ENCODE measurements around the gene ZNRF3. TPM values are rescaled to one million over a fixed set of nuclear protein-coding genes. Genes with fewer than 3 reads are reported as not detected.

The ZNRF3 gene
- polyA plus RNA-seq, 3 donors from 2014 or later, result 0.06 to 0.28 (median 0.18) TPM

DNA sequence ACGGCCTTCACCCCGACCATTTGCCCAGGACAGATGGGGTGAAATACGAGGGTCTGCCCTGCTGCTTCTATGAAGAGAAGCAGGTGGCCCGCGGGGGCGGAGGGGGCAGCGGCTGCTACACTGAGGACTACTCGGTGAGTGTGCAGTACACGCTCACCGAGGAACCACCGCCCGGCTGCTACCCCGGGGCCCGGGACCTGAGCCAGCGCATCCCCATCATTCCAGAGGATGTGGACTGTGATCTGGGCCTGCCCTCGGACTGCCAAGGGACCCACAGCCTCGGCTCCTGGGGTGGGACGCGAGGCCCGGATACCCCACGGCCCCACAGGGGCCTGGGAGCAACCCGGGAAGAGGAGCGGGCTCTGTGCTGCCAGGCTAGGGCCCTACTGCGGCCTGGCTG lies 167.1 kb downstream of the ZNRF3 start:
- Mint-ChIP-seq H3K4me1 (no peaks in the 10 kb centered on the region), H3K27ac (no peak overlapping the region), H3K4me3 (no peak overlapping the region), H3K9me3 (no peaks in the 10 kb centered on the region), H3K36me3 (peaks cover 0 to 7% (median 2%) of the 10 kb centered on the region in 3 donors), H3K27me3 (ENCODE audit: low read depth in 3 of 3) (peaks cover 0 to 2% (median 2%) of the 10 kb centered on the region in 3 donors)
- no peak for DNase-seq

DNA sequence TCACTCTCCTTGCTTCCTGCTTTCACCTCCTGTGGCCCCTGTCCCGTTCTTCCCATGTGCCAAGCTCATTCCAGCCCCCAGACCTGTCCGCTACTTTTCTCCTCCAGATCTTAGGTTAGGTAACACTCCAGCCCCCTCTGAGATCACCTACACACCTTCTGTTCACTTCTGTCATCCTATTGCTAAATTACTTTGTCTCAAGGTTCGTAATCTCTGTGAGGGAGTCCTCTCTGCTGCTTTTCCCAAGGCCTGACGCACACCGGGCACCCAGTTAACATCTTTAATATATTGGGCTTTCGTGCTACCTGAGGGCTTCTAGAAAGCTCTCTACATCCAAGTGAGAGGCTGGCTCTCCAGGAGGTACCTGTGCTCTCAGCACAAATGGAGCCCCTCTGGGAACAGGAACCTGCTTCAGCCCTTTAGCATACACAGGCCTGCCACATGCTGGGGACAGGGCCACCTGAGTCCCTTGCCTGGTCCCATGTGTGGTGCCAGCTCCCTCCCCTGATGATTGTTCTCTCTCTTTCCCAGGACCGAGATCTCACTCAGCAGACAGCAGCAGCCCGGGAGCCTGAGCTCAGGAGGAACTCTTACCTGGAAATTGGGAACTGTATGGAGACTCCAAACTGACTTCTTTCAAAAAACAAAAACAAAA lies 169.8 kb downstream of the ZNRF3 start:
- Mint-ChIP-seq H3K4me3 (no peak overlapping the region), H3K4me1 (no peaks in the 10 kb centered on the region), H3K9me3 (no peaks in the 10 kb centered on the region), H3K27me3 (ENCODE audit: low read depth in 3 of 3) (peaks cover 2 to 4% (median 3%) of the 10 kb centered on the region in 3 donors), H3K27ac (no peak overlapping the region), H3K36me3 (peaks cover 0 to 7% (median 2%) of the 10 kb centered on the region in 3 donors)
- no peak for DNase-seq

DNA sequence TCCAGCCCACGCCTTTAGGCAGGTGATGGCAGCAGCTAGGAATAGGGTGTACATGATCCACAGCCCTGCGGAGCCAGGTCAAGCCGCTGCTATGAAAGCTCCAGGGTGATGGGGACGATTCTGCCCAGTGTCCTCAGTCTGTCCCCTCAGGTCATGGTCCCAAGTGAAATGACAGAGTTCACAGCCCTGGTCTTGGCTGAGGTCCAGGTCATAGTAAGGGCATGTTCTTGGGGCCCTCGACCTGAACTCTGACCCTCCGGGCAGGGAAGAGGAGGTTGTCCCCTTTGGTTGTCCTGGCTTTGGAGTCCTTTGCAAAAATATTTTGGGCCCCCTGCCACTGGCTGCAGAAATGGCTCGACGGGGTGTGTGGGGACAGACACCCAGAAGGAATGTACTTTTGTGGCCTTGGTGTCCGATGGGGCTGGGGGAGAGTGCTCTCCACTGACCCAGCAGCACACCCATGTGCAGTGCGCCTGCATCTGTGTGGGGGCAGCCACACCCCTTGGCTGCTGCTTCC lies 170.9 kb downstream of the ZNRF3 start:
- Mint-ChIP-seq H3K27ac (no peak overlapping the region), H3K27me3 (ENCODE audit: low read depth in 3 of 3) (peaks cover 2 to 5% (median 4%) of the 10 kb centered on the region in 3 donors), H3K4me1 (no peaks in the 10 kb centered on the region), H3K4me3 (no peak overlapping the region), H3K9me3 (no peaks in the 10 kb centered on the region), H3K36me3 (peaks cover 0 to 7% (median 2%) of the 10 kb centered on the region in 3 donors)
- no peak for DNase-seq

DNA sequence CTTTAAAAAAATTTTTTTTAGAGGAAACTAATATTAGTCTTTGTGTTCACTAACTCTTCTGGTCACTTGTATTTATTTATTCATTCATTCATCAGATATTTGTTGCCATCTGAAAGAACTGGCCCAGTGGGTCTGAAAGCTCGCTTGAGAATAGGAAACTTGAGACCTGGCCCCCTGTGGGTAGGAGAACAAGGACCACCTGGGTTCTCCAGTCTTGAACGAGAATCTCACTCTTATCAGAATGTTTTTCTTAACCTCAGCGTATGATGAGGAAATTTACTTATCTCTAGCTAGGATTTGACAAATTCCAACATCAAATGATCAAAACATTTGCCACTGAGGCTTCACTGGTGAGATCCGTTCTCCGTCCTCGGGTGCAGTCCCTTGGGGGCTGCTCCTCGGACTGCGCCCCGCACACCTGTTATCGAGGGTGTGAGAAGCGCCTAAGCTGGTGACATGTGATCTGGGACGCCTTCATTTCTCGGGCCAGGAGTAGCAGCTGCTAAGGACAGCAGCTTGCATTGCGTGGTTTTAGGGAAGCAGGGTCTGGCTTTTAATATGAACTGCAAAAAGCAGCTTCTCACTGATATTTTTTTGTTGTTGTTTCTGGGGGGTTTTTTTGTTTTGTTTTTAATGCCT lies 171.9 kb downstream of the ZNRF3 start:
- no peaks in the 10 kb centered on the region for H3K4me1 Mint-ChIP-seq
- H3K4me3 Mint-ChIP-seq, result no peak overlapping the region
- no peak overlapping the region for H3K27ac Mint-ChIP-seq
- H3K27me3 Mint-ChIP-seq (ENCODE audit: low read depth in 3 of 3), result peaks cover 2 to 5% (median 4%) of the 10 kb centered on the region in 3 donors
- DNase-seq, result no peak
- peaks cover 0 to 7% (median 2%) of the 10 kb centered on the region in 3 donors for H3K36me3 Mint-ChIP-seq
- no peaks in the 10 kb centered on the region for H3K9me3 Mint-ChIP-seq

DNA sequence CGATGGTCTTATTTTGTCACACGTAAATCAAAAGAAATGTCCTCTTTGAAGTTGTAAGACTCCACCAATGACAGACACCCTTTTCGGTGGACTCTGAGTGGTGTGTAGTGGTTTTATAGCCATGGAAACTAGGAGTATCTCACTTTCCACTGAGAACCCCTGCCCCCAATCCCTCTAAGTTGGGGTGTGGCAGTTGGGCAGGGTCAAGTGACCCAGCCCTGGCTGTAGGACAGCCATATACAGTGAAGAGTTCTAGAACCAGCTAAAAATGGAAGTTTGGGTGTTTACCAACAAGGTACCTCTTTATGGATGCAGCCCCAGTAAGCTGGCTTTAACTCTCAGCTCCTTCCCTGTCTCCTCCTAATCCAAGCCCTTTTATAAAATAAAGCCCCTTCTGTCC lies 173.1 kb downstream of the ZNRF3 start:
- peaks cover 0 to 7% (median 2%) of the 10 kb centered on the region in 3 donors for H3K36me3 Mint-ChIP-seq
- H3K9me3 Mint-ChIP-seq, result no peaks in the 10 kb centered on the region
- peaks cover 2 to 12% (median 7%) of the 10 kb centered on the region in 3 donors for H3K27me3 Mint-ChIP-seq (ENCODE audit: low read depth in 3 of 3)
- no peak overlapping the region for H3K4me3 Mint-ChIP-seq
- no peaks in the 10 kb centered on the region for H3K4me1 Mint-ChIP-seq
- no peak for DNase-seq
- no peak overlapping the region for H3K27ac Mint-ChIP-seq

DNA sequence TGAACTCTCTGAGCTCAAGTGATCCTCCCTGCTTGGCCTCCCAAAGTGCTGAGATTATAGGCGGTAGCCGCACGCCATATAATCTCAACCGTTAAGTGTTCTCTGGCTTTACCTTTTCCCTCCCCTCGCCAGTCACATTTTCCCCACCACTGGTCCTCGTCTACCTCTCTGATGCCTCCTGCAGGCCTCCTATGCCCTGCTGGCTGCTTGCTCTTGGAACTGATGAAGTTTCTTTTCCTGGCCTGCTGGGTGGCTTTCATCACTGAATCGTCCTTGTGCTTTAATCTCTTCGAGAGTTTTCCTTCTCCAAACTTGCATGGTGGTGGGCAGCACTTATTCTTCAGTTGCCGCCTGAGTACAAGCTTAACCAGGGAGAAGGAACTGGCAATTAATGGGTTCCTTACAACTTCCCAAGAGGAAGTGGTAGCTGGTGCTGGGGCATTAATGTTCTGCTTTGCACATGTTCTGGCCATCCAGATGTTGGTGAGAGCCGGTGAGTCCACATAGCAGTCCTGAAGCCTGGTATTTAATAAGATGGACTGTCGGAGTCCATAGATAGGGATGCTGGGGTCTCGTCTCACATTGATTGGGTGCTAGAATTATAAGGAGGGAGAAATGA lies 177.0 kb downstream of the ZNRF3 start:
- Mint-ChIP-seq H3K36me3 (no peaks in the 10 kb centered on the region), H3K4me1 (no peaks in the 10 kb centered on the region), H3K27me3 (ENCODE audit: low read depth in 3 of 3) (peaks cover 2 to 23% (median 8%) of the 10 kb centered on the region in 3 donors), H3K9me3 (no peaks in the 10 kb centered on the region), H3K27ac (no peak overlapping the region), H3K4me3 (no peak overlapping the region)
- DNase-seq, result no peak

DNA sequence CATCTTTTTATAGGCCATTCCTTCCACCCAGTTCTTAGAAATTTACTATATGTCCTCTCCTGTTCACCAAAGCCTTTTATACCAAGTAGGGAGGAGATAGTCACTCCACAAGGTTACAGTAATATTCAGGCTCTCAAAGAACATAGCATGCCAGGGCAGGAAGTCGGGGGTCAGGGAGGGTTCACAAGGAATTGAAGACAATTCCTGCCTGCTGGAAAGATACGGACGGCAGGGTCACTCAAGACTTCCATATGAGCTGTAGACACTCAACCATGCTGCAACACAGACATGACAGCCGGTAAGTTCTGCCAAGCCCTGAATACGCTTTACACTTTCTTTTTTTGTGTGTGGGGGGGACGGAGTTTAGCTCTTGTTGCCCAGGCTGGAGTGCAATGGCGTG lies 177.6 kb downstream of the ZNRF3 start:
- Mint-ChIP-seq H3K27me3 (ENCODE audit: low read depth in 3 of 3) (peaks cover 2 to 25% (median 8%) of the 10 kb centered on the region in 3 donors), H3K36me3 (no peaks in the 10 kb centered on the region), H3K9me3 (no peaks in the 10 kb centered on the region), H3K4me1 (peaks cover 0 to 2% of the 10 kb centered on the region in 2 donors), H3K27ac (no peak overlapping the region), H3K4me3 (no peak overlapping the region)
- no peak for DNase-seq

DNA sequence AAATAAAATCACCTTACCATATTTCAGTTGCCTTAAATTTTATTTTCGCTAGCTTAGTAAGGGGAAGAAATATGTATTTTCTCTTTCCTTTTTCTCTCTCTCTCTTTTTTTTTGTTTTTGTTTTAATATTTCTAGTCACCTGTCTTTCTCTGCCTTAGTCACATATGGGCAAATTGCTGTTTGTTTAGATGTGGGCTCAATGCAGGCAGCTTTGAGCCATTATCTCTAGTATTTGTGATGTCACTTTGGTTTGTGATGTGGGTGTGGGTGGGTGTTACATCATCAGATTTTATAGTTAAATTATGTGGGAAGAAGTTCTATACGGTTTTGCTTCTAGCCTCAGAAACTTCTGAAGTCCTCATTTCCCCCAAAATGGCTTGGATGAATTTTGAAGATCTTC lies 178.4 kb downstream of the ZNRF3 start, which contains the start of gene C22orf31:
TSS of gene C22orf31 (minus strand) at position 59 of the 400 bp plus-strand sequence. CDS start at position 20, 39 bp downstream.
- peaks cover 0 to 3% of the 10 kb centered on the region in 2 donors for H3K4me1 Mint-ChIP-seq
- no peak for DNase-seq
- no peak within 1 kb of the TSS for H3K27ac Mint-ChIP-seq
- no peaks in the 10 kb centered on the region for H3K9me3 Mint-ChIP-seq
- H3K36me3 Mint-ChIP-seq, result no peaks in the 10 kb centered on the region
- no peak within 1 kb of the TSS for H3K4me3 Mint-ChIP-seq
- H3K27me3 Mint-ChIP-seq (ENCODE audit: low read depth in 3 of 3), result peaks cover 2 to 25% (median 10%) of the 10 kb centered on the region in 3 donors

DNA sequence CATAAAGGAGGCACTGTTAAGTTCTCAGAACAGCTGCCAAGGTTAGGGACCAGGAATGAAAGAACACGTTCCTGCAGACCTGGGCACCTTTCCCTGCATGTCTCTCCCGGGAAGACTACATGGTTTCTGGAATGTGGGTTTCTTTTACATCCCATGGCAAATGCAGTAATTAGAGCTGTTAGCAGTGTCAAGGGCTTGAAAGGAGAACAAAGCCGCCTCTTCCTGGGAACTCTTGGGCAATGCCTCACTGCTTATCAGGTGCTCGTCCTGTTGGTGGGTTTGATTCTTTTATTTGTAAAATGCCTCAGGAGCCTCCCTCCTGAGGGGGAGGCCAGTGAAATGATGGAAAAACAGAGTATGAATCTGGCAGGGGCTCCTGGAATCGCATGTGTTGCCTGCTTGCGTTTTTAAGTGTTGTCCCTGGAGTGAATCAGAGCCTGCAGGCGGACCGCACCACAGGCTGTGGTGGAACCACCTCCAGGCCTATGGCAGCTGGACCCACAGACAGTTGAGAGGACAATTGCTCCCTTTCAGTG lies 179.0 kb downstream of the ZNRF3 start:
- no peak overlapping the region for H3K4me3 Mint-ChIP-seq
- H3K4me1 Mint-ChIP-seq, result peaks cover 0 to 3% of the 10 kb centered on the region in 2 donors
- H3K9me3 Mint-ChIP-seq, result no peaks in the 10 kb centered on the region
- H3K36me3 Mint-ChIP-seq, result no peaks in the 10 kb centered on the region
- no peak overlapping the region for H3K27ac Mint-ChIP-seq
- peaks cover 2 to 23% (median 10%) of the 10 kb centered on the region in 3 donors for H3K27me3 Mint-ChIP-seq (ENCODE audit: low read depth in 3 of 3)
- no peak for DNase-seq

DNA sequence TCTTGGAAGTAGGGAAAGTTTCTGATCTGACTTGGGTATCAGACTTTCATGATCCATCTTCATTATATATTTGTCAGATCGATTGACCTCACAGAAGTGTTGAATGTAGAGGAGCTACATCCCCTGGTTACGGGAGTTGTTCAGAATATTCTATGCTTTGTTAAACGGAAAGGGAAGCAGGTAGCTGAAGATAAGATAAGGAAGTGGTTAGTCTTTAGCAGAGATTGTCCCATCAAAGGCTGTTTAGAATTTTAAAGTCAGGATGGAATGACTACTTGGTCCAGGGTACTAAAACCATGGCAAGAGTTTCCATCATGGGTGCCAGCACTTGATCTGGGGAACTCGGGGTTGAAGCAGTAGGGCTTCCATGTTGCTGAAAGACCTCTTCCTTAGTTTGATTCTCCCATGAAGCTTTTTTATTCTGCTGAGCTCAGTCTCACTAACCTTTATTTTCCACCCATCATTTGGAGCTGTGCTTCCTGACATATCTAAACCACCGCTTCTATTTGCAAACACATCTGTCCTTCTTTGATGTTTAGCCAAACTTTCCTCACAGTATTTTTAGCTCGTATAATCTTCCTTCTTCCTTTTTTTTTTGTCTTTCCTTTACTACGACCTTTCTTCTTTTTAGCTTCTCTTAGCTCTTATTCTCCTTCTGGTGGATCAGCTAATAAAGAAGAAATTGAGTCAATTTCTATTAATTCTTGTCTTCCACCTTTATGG lies 182.3 kb downstream of the ZNRF3 start:
- H3K27ac Mint-ChIP-seq, result no peak overlapping the region
- no peaks in the 10 kb centered on the region for H3K9me3 Mint-ChIP-seq
- peaks cover 0 to 3% of the 10 kb centered on the region in 2 donors for H3K4me1 Mint-ChIP-seq
- H3K4me3 Mint-ChIP-seq, result no peak overlapping the region
- DNase-seq, result no peak
- peaks cover 7 to 21% (median 9%) of the 10 kb centered on the region in 3 donors for H3K27me3 Mint-ChIP-seq (ENCODE audit: low read depth in 3 of 3)
- H3K36me3 Mint-ChIP-seq, result no peaks in the 10 kb centered on the region

DNA sequence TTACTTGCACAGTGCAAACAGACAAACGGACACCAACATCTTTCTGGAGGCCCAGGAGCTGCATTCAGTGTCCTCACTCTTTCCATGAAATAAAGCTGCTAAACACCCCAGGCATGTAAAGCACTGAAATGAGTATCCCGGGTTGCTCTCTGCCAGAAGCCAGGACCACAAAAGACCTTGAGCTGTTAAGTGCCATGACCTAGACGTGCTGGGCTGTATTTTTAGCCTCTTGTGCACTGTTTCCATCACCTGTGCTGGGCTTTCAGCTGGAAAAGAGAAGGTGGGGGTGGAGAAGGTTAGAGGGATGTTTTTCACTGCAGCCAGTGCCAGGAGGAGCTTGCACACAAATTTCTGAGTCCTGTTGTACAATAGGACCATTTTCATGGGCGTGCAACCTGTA lies 186.1 kb downstream of the ZNRF3 start:
- Mint-ChIP-seq H3K4me3 (no peak overlapping the region), H3K9me3 (peaks cover 0 to 2% (median 0%) of the 10 kb centered on the region in 6 donors), H3K4me1 (peaks cover 16 to 20% of the 10 kb centered on the region in 2 donors), H3K36me3 (no peaks in the 10 kb centered on the region), H3K27me3 (ENCODE audit: low read depth in 3 of 3) (peaks cover 15 to 26% (median 18%) of the 10 kb centered on the region in 3 donors), H3K27ac (no peak overlapping the region)
- DNase-seq, result no peak

DNA sequence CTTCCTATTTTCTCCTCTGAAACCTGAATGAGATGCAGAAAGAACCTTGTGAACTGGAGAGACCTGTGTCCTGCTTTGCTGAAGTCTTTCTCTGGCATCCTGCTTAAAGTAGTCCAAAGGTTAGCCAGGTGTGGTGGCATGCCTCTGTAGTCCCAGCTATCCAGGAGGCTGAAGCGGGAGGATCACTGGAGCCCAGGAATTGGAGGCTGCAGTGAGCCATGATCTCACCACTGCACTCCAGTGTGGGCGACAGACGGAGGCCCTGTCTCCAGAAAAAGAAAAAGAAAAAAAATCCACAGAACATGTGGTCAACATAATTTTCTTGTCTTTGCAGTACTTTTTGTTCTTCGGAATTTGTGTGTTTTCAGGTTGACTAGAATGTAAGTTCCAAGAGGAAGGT lies 187.1 kb downstream of the ZNRF3 start:
- Mint-ChIP-seq H3K9me3 (peaks cover 0 to 2% (median 0%) of the 10 kb centered on the region in 6 donors), H3K4me1 (peaks cover 19 to 20% of the 10 kb centered on the region in 2 donors), H3K27me3 (ENCODE audit: low read depth in 3 of 3) (peaks cover 19 to 25% (median 24%) of the 10 kb centered on the region in 3 donors), H3K27ac (no peak overlapping the region), H3K4me3 (peak overlapping the region in 3 of 5 donors; percentile 26 to 54 (median 36)), H3K36me3 (no peaks in the 10 kb centered on the region)
- no peak for DNase-seq

All from immature natural killer cell (primary cell).